GM18858 (cell line): Measurements from ENCODE around the gene C10orf143.
"Not testable (repeated sequence)": the region's sequence is repeated elsewhere in the genome, so short reads cannot be mapped to it uniquely, and the experiment has no call there.

ENCODE experiments used
- ATAC-seq: cut with Tn5 transposase; IDR thresholded peaks from one replicate; pipeline ENCODE4 v1.9.1; 2021; ENCODE audit not compliant: unreplicated experiment

C10orf143 gene

DNA sequence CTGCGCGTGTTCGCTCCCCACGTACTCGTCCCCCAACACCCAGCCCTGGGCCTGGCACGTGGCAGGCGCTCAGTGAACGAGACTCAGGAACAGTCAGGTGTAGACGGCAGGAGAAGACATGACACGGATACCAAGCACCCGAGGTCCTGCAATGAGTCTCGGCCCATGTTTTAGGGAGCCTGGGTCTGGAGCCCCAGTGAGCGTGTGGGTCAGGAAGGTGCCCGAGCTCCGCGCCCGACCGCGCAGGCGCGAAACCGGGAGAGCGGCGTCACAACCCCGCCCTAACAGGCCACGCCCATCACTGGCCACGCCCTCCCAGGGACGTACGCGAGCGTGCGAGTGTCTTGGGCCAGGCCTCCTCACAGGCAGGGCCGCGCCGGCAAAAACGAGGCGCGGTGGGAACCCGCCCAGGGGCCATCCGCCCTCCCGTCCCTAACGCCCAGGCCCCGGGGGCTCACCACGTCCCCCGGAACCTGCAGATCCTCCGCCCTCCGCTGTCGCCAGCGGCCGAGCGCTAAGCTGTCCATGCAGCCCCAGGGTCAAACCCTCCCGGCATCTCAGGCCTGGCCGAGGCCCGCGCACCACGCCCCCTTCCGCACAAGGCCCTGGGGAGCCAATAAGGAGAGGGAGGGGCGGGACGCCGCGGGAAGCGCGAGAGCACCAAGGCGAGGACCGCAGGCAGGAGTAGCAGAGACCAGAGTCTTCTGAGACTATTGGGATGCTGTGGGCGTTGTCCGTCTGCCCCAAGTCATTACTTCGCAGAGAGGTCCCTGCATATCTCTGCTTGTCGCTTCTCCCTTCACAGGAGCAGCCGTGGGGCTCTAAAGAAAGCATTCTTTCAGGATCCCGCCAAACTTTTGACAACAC lies at the start of gene C10orf143:
Gene C10orf143, minus strand, starts transcription at position 585 of the 867 bp plus-strand sequence. Its CDS starts 58 bp downstream, at position 527.
- ATAC-seq, result peak; percentile 67

DNA sequence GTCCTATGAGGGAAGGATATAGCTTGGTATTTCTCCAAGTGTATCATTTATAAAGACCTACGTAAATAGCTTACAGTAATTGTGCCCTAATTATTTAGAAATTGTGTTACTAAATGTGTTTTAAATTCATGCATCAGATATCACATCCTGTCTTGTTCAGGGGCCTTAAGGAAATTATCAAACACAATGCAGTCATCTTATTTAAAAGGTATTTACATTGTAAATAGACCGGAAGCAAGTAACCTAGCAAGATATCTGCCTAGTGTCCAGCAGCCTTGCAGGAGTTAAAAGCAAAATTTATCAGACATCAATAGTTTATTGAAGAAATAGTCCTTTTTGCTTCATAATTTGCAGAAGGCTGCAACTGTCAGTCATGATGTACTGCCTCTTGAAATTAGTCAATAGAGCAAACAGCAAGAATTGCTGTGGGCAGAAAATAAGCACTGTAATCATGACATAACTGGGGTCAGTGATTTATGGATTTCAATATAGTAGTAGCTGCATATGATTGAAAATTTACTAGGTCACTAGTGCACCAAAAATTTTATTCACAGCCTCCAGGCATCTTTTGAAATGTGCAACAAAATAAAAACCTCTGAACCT lies 48.7 kb upstream of the C10orf143 start:
- no peak for ATAC-seq

DNA sequence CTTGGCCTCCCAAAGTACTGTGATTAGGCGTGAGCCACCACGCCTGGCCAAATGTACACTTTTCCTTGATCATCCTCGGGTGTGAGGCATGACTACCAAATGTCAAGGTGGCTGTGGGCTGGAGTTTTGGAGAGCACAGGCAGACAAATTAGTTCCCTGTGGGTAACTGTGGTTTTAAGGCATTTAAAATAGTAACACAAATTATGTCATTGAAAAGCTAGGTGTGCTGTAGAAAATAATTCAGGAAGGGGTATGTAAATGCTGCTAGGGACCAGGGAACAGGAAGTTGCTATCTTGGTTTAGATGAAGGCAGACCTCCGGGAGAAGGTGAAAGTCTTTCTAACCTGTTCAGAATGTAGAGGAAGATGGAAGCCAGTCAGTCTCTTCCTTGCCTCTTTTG lies 35.4 kb upstream of the C10orf143 start:
- no peak for ATAC-seq

DNA sequence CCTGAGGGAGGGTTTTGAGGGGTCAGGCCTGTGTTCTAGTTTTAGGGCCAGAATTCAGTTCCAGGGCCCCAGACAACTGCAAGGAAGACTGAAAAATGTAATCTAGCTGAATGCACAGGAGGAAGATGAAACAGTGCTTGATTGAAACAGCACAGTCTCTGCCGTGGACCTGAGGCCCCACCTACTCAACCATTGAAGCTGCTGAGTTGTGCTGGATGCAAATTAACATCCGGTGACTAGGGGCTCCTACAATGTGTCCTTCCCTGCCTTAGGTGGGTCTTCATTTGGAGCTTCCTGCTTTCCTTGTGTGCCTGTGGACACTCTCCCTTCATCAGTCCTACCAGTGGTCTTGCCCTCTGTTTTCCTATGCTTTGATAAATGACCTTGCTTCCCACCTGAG lies 31.2 kb upstream of the C10orf143 start:
- ATAC-seq, result peak; percentile 69

DNA sequence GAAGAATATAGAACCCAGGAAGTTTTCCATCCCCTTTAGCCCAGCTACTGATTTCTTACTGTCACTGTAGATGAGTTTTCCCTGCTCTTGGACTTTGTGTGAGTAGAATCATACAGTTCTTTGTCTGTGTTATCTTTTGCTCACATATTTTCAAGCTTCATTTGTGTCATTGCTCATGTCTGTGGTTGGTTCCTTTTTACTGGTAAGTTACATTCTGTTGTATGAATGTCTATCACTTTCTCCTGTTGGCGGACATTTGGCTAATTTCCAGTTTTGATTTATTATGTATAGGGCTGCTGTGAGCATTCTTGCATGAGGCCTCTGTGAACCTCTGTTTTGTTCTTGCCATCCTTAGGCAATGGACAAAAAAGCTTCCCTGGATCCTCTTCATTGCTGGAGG lies 30.8 kb upstream of the C10orf143 start:
- peak; percentile 17 for ATAC-seq

DNA sequence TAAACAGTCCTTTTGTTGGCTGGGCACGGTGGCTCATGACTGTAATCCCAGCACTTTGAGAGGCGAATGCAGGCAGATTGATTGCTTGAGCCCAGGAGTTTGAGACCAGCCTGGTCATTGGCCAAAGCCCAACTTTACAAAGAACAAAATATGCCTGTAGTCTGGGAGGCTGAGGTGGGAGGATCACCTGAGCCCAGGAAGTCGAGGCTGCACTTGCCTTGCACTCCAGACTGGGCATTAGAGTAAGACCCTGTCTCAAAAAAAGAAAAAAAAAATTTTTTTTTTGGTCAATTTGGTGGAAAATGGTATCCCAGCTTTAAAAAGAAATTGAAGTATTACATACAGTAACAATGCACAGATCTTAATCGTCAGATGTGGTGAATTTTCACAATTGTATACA lies 30.4 kb upstream of the C10orf143 start:
- no peak for ATAC-seq

DNA sequence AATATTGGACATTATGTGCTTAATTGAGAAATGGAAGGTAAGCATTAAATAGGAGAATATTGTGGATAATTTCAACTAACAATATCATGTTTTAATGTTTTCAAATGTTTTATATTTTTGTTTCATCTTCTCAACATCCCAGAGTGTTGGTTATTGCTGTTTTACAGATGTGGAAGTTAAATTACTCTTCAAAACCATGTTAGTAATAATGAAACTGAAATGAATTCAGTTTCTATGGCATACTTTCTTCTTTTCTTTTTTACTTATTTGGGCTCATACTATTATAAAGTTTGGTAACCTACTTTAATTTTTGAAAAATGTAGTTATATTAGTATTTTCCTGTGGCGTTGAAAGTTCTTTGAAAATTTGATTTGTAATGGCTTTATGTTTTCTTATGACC lies 29.8 kb upstream of the C10orf143 start:
- peak; percentile 28 for ATAC-seq

DNA sequence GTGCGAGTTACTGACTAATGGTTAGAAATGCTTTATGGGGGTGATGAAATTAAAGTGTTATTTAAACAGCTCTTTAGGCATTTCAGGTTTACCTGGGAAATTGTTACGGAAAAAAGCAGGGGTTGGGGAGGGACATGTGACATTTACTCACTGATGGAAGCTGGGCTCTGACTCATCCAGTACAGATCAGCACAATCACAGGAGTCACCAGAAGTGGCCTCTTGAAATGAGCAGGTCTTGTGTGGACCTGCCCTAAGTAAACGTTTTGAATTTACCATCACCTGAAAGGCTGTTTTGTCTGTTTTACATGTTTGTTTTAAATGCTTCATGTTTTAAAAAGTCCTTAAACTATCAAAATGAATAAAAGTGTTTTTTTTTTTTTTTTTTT lies 27.8 kb upstream of the C10orf143 start:
- ATAC-seq, result no peak

DNA sequence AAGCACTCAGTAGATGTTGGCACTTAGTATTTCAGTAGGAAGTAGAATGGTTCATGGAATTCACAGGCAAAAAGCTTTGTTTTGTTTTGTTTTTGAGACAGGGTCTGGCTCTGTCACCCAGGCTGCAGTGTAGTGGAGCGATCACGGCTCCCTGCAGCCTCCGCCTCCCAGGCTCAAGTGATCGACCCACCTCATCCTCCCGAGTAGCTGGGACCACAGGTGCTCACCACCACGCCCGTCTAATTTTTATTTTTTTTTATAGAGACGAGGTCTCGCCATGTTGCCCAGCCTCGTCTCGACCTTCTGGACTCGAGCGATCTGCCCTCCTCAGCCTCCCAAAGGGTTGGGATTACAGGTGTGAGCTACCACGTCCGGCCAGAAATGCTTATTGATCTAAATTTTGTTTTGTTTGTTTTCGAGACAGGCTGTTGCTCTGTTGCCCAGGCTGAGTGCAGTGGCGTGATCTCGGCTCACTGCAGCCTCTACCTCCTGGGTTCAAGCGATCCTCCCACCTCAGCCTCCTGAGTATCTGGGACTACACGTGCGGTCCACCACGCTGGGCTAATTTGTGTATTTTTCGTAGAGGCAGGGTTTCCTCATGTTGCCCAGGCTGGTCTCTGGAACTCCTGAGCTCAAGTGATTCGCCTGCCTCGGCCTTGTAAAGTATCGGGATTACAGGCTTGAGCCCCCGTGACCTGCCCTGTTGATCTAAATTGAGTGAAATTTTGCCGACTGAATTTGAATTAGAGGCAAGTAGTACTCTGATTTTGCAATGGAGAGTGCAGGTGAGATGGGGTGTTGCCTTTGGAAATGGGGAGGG lies 27.2 kb upstream of the C10orf143 start:
- ATAC-seq, result no peak

DNA sequence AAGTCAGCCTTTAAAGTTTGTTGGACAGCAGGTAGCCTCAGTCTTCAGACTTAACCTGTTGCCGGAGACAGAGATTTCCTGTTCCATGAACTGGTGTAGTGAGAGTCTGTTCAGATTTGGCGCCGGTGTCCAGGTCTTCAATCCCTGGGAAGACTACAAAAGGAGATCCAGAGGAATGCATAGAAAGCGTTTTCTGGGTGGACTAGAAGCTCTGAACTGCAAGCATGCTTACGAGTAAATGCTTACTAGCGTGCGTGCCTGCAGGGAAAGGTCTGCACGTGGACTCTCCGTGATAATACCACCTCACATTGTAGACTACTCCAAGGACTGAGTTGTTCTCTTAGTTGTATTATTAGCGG lies 26.4 kb upstream of the C10orf143 start:
- ATAC-seq, result no peak

DNA sequence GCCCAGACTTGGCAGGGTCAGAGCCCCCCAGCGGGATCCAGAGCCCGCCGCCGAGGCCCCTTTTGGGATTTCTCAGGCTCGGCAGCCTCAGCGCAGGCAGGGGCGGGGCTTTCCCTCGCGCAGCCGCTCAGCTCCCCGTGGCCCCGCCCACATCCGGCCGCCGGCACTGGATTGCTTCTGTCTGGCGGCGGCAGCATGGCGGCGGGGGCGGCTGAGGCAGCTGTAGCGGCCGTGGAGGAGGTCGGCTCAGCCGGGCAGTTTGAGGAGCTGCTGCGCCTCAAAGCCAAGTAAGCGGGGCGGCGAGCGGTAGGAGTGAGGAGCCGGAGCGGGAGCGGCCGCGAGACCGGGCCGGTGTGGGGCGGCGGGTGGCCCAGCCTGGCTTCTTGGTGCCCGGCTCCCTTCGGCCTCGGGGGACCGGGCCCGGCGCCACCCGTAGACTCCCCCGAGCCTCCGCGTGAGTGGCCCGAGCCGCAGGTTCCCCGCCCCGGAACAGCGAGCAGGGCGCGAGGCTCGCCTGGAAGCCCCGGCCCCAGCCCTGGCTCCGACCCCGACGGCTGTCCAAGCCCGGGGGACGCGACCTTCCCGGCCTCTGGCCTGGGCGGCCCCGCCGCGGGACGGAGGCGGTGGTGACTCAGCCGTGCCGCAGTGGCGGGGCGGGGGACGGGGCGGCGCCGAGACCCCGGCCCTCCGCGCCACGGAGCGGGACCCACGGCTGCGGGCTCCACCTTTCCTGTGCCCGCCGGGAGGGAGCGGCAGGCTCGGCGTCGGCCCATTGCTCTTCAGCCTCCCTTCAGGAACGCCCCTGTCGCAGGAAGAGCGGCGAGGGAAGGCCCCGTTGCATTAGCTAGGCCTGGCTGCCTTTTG lies 25.8 kb upstream of the C10orf143 start, which contains the start of gene GLRX3:
Gene GLRX3, plus strand, starts transcription at position 166 of the 864 bp plus-strand sequence. Its CDS starts 30 bp downstream, at position 196.
- peak; percentile 59 for ATAC-seq

DNA sequence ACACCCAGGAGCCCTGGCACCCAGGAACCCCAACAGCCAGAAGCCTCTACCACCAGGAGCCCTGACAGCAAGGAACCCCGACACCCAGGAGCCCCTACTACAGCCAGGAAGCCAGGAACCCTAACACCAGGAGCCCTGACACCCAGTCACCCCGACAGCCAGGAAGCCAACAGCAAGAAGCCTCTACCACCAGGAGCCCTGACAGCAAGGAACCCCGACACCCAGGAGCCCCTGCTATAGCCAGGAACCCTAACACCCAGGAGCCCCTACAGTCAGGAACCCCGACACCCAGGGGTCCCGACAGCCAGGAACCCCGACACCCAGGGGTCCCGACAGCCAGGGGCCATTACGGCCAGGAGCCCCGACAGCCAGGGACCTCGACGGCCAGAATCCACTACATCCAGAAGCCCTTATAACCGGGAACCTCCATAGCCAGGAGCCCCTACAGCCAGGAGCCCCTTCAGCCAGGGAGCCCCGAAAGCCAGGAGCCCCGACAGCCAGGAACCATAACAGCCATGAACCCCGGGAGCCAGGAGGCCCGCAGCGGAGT lies 25.1 kb upstream of the C10orf143 start:
- no peak for ATAC-seq

DNA sequence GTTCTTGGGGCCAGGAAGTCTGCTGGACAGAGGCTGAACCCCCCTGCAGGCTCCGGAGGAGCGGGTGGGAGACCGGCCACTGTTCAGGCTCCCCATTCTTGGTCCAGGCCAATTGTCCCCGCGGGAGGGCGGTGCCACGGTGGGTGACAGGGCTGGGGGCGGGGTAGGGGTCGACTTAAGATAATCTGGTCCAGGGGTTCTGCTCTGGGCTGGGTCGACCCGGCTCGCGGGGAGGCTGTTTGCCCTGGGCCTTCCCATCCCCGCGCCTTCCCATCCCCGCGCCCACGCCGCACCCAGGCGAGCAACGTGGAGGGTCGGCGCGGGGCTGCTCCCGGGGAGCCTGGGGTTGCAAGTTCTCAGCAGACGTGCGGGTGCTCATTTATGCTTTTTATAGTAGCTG lies 18.3 kb upstream of the C10orf143 start:
- no peak for ATAC-seq

DNA sequence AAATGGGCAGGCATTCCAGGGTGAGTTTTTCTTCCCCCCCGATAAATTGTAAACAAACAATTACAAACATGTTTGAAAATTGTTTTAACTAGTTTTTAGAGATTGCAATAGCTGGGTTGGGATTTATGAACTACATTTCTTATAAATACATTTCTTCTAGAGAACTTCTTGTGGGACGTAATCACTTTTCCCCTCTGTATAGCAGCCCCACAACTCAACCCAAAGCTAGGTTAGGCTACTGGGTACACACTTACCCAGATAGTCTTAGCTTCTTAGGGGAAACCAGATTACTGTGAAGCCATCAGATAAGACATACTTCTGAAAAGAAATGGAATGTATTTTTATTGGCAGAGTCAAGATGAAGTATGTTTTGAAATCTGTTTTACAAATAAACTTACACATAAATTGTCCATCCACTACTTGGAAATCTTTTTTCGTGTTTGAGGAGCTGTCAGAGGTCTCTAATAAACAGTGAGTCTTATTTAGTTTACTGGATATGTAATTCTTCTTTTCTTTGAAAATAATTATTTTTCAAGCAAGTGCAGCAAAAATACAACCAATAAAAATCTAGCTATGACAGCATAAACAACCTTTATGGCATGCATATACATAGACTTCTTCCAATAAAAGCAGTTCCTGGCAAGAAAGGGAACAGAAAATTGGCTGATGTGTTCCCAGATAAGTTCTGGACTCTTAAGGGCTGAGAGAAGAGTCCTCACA lies 17.6 kb upstream of the C10orf143 start:
- ATAC-seq, result no peak

DNA sequence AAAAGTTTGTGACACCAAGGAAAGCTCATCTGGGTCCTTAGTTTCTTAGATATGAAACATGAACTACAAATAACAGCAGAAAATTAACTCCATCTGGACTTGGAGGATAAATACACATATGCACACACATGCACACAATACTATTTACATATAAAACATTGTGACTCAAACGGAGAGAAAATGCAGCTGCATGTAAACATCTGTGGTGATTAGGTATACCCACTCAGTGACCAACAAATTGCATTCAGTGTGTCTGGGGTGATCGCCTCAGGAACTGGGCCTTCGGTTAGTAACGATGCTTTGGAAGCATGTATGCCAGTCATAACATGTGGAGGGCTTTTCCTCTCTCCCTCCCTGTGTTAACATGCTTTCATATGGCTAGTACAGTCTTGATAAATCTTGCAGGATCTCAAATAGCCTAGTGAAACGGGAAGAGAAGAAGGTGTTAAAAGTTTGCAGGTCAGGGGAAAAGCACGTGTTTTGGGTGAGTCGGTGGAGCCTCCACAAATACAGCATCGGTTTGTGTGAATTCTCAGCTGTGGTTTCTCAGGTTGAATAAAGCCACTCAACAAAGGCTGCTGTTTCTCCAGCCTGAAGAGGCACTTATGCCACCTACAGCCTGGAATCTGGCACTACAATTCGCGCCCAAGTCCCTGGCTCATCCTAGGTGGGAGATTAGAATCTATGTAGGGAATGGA lies 16.9 kb upstream of the C10orf143 start:
- ATAC-seq, result peak; percentile 93

DNA sequence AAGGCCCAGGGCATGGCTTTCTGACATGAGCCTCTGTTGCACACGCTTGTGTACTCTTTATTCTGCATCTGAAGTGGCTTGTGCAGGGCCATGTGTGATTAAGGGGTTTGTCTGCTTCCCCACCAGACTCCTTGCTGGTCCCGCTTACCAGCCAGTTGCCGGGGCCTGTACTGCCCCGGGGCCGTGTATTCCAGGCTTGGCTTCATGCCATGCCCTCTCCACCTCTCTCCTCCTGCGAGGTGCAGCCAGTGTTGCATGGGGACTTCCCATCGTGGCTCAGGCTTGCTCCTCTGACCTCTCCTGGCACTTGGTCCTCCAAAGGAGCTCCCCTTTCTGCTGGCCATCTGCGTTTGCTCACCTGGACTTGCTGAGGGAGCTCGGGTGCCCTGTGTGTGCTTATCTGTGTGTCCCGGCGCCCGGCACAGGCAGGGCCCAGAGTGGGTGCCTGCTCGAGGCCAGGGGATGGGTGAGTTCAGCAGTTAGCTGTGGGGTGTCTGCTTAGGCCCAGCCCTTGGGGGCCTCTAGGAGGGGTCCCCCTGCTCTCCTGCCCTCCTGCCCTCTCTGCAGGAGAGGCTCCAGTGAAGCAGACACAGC lies 11.0 kb upstream of the C10orf143 start:
- ATAC-seq, result no peak

DNA sequence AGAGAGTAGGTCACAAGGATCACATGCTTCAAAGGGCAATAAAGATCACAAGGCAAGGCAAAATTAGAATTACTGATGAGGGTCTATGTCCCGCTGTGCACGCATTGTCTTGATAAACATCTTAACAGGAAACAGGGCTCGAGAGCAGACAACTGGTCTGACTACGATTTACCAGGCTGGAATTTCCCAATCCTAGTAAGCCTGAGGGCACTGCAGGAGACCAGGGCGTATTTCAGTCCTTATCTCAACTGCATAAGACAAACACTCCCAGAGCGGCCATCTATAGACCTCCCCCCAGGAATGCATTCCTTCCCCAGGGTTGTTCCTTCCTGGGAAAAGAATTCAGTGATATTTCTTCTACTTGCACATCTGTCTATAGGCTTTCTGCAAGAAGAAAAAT lies 6.9 kb upstream of the C10orf143 start:
- not testable (repeated sequence) for ATAC-seq

DNA sequence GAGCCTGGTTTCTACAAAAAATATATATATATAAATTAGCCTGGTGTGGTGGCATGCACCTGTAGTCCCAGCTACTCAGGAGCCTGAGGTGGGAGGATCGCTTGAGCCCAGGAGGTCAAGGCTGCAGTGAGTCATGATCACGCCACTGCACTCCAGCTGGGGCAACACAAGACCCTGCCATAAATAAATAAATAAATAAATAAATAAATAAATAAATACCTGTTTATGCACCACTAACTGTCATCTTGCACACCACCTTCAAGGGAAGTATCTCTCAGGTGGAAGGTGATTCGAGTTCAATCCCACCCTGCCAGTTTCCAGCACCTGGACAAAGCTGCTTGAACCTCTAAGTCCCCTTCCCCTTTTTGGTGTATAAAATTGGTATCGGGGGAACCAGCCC lies 6.3 kb upstream of the C10orf143 start:
- not testable (repeated sequence) for ATAC-seq

DNA sequence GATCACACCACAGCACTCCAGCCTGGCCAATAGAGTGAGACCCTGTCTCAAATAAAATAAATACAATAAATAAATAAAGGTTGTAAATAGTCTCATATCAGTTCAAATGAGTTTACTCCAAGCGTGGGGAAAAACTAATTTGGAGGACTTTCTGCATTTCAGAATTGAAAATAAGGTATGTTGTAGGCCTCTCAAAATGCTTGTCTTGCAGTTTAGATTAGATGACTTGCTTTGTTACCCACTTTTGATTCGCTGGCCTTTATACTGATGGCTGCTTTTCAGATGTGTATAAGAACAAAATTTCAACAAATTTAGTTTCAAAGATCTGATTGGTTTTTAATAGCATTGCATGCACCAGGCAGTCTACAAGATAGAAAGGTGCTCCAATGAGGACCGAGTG lies 2.2 kb upstream of the C10orf143 start:
- ATAC-seq, result no peak
